Adrenal gland (tissue), 12 donors: Measurements from ENCODE around the gene MBNL2. TPM values are rescaled to one million over a fixed set of nuclear protein-coding genes. Genes with fewer than 3 reads are reported as not detected.
A peak's percentile ranks its signal among the peaks of the same experiment; 100 is the strongest.

Source experiments
- DNase-seq, 7 donors: peaks; one replicate each; pipeline ENCODE4 v3.0.0-alpha.2; 2019 to 2020
- H3K27ac ChIP-seq, 5 donors: fragments of 200-600 bp; sonication (generic) in 4 of 5; 1 replicate in 3 of 5; 2 replicates in 2 of 5; pipeline versions ENCODE4 v1.5.1 to v1.8.0; 2016 to 2020; ENCODE audit warnings: mild to moderate bottlenecking in 1 of 5
- H3K27me3 ChIP-seq: fragments of 200-600 bp; 2 replicates; pipeline ENCODE4 v1.8.0; 2021
- H3K36me3 ChIP-seq, 2 donors: fragments of 200-600 bp; replicated peaks in 1 of 2; 1 replicate in 1 of 2; 2 replicates in 1 of 2; pipeline versions ENCODE4 v1.5.1 to v1.8.0; 2018 to 2022
- H3K4me1 ChIP-seq, 2 donors: fragments of 200-600 bp; replicated peaks in 1 of 2; 1 replicate in 1 of 2; 2 replicates in 1 of 2; pipeline versions ENCODE4 v1.5.1 to v1.8.0; 2018 to 2021
- H3K4me3 ChIP-seq, 4 donors: fragments of 200-600 bp; sonication (generic) in 3 of 4; one replicate each; pipeline ENCODE4 v1.5.1; 2016 to 2018
- H3K9me3 ChIP-seq, 3 donors: fragments of 200-600 bp; sonication (generic) in 1 of 3; replicated peaks in 1 of 3; 1 replicate in 2 of 3; 2 replicates in 1 of 3; pipeline versions ENCODE4 v1.5.1 to v1.8.0; 2016 to 2021
- POLR2A ChIP-seq, 2 donors: fragments of 450-650 bp; IDR thresholded peaks; one replicate each; pipeline ENCODE4 v1.6.1; 2017; ENCODE audit warnings: antibody characterized with exemption in 2 of 2, mild to moderate bottlenecking in 2 of 2, moderate library complexity in 1 of 2
- WGBS, 4 donors: extraction: QIAGEN DNeasy Blood & Tissue Kit in 2 of 4; methylation state at CpG; one replicate each; pipeline versions ENCODE4 v1.1.5 to v1.1.7; 2013 to 2017; 5-methylcytosine and 5-hydroxymethylcytosine counted together
- intact Hi-C, 2 donors: fragments of 100-400 bp; cut with DNase I; formaldehyde crosslinking; loops; one replicate each; pipeline versions ENCODE4 v1.14.1 to v1.15.0; 2022 to 2023
- polyA plus RNA-seq, 3 donors: library from polyadenylated mRNA; stranded (reverse); fragments of 200-250 nt in 2 of 3; fragments of 350-450 nt in 1 of 3; fragmentation: Illumina TruSeq in 1 of 3; extraction: RNeasy Lipid Tissue Mini Kit (QIAGEN cat#74804) in 1 of 3; gene quantifications; one replicate each; pipeline ENCODE4 v1.2.3, GENCODE V29; 2013 to 2014
- total RNA-seq, 9 donors: library from RNA; depleted of rRNA in 4 of 9; stranded (reverse); fragments of >200 nt in 4 of 9; fragments of 120-200 nt in 1 of 9; fragmentation: NEBNext Ultra II Directional in 1 of 9; extraction: Animal tissue kit (Norgen Biotek cat#: 25700) in 1 of 9; gene quantifications; one replicate each; pipeline versions ENCODE4 v1.1.0 to v1.2.4, GENCODE V29; 2013 to 2023
- TF ChIP-seq, protein P1 (sequence below), 6 experiments: fragments of 450-650 bp in 4 of 6; fragments of 200-600 bp in 2 of 6; sonication (generic) in 1 of 6; IDR thresholded peaks; 1 replicate in 5 of 6; 2 replicates in 1 of 6; pipeline versions ENCODE4 v1.5.1 to v1.8.0; 2016 to 2021; ENCODE audit warnings: antibody characterized with exemption in 6 of 6, mild to moderate bottlenecking in 2 of 6, moderate library complexity in 1 of 6
- donor health status: healthy with polysubstance abuse.
- donor health status: Bipolar disorder and iron deficiency.
- donor health status: DM: yes; HTN: yes; CAD: no.
- donor health status: DM: no; HTN: no; CAD: no.
- donor health status: DM: no; HTN: no; CAD: no.
- donor health status: DM: yes; HTN: yes; CAD: no.

MBNL2 gene
- total and polyA plus RNA-seq, 12 donors: 29.2 to 250 (median 130) TPM

DNA sequence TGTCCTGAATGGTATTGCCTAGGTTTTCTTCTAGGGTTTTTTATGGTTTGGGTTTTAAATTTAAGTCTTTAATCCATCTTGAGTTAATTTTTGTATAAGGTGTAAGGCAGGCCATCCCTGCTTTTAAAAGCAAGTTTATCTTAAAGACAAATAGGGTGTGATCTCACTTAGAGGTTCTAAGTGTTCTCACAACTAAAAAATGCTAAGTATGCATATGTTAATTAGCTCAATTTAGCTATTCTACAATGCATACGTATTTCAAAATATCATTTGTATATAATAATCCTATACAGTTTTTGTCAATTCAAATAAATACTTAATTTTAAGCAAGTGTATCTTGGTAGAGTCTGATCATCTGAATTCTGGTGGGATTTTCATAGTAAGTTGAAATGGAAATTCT, 50.4 kb downstream of the MBNL2 start:
- 87 to 95% (median 94%) methylated on average over 1 of the region's 1 CpG for WGBS, 4 donors
- DNase-seq: no peak
- H3K27ac ChIP-seq: peak overlapping the region in 1 of 5 donors; percentile 48
- H3K4me3 ChIP-seq: no peak overlapping the region
- H3K27me3 ChIP-seq: no peaks in the 10 kb centered on the region
- H3K4me1 ChIP-seq: peaks cover 15 to 74% of the 10 kb centered on the region in 2 donors
- peaks cover 0 to 21% of the 10 kb centered on the region in 2 donors for H3K36me3 ChIP-seq
- no peak for TF ChIP-seq POLR2A (IDR thresholded peaks at IDR 0.05)
- TF ChIP-seq, protein P1, sequence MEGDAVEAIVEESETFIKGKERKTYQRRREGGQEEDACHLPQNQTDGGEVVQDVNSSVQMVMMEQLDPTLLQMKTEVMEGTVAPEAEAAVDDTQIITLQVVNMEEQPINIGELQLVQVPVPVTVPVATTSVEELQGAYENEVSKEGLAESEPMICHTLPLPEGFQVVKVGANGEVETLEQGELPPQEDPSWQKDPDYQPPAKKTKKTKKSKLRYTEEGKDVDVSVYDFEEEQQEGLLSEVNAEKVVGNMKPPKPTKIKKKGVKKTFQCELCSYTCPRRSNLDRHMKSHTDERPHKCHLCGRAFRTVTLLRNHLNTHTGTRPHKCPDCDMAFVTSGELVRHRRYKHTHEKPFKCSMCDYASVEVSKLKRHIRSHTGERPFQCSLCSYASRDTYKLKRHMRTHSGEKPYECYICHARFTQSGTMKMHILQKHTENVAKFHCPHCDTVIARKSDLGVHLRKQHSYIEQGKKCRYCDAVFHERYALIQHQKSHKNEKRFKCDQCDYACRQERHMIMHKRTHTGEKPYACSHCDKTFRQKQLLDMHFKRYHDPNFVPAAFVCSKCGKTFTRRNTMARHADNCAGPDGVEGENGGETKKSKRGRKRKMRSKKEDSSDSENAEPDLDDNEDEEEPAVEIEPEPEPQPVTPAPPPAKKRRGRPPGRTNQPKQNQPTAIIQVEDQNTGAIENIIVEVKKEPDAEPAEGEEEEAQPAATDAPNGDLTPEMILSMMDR (IDR thresholded peaks at IDR 0.05): no peak
- intact Hi-C loops: no loop called here
- H3K9me3 ChIP-seq: no peaks in the 10 kb centered on the region

DNA sequence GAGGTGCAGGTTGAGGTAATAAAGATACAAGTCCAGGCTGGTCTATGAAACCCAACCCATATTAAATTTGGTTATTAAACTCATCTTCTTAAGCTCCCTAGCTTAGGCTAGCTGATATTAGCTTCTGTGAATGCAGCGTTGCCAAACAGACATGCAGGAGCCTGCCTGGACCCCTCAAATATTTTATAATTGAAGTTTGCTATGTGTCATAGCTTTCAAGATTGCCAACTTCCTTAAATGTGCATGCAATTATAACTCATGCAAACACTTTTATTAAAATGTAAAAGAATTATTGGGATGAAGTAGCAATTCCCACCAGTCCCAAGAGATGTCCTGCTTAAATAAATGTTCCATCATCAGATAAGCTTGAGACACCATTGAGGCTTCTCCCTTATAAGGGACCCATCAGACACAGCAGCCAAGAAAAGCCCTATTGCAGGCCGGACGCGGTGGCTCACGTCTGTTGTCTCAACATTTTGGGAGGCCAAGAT, 51.3 kb downstream of the MBNL2 start:
- peaks cover 21 to 77% of the 10 kb centered on the region in 2 donors for H3K4me1 ChIP-seq
- H3K4me3 ChIP-seq: no peak overlapping the region
- 73 to 89% (median 79%) methylated on average over 5 of the region's 5 CpGs for WGBS, 4 donors
- peak overlapping the region in 2 of 5 donors; percentile 14 to 48 for H3K27ac ChIP-seq
- TF ChIP-seq, protein P1 (IDR thresholded peaks at IDR 0.05): no peak
- TF ChIP-seq POLR2A (IDR thresholded peaks at IDR 0.05): no peak
- no peaks in the 10 kb centered on the region for H3K27me3 ChIP-seq
- no peaks in the 10 kb centered on the region for H3K9me3 ChIP-seq
- no peak for DNase-seq
- intact Hi-C loops: no loop called here
- peaks cover 0 to 15% of the 10 kb centered on the region in 2 donors for H3K36me3 ChIP-seq

DNA sequence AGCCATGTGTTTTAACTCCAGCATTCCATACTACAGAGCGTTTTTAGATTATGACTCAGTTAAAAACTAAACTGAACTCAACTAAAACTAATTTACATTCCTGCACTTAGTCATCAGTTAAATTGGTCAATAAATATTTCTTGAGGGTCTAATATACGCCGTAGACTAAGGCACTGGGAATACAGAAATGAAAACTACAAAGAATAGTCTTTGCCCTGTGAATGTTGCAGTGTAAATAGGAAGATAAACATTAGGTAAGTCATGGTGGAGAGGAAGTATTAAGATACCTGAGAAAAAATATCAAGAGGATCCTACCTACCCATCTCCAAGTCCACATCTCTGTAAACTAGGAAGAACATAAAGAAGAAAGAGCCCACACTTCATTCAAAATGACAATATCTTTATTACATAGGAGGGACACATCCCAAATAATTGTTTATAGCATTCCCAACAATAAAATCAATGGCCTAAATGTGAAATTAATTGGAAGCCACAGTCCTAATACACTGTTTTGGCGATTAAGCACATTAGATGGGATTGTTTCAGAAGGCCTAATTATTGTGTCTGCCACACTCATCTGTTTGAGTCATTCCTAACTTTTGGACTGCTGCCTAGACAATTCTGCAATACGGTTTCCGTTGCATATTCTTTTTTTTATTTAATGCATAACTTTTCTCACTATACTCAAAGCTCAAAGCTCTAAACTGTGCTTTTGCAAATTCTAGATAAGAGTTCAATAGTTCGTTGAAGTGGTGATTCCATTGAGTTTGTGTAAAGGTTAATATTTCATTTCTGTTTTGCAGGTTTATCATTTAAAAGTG, 52.9 kb downstream of the MBNL2 start:
- Histone ChIP-seq H3K36me3 (peaks cover 0 to 13% of the 10 kb centered on the region in 2 donors), H3K4me3 (no peak overlapping the region), H3K27me3 (no peaks in the 10 kb centered on the region), H3K9me3 (no peaks in the 10 kb centered on the region), H3K4me1 (peaks cover 35 to 77% of the 10 kb centered on the region in 2 donors), H3K27ac (peak overlapping the region in 4 of 5 donors; percentile 4 to 67 (median 32))
- intact Hi-C loops: no loop called here
- peak in 3 of 7 donors; percentile 49 to 63 (median 50) for DNase-seq
- TF ChIP-seq POLR2A (IDR thresholded peaks at IDR 0.05): no peak
- TF ChIP-seq, protein P1 (IDR thresholded peaks at IDR 0.05): no peak
- 40 to 49% (median 46%) methylated on average over 7 of the region's 7 CpGs for WGBS, 4 donors

DNA sequence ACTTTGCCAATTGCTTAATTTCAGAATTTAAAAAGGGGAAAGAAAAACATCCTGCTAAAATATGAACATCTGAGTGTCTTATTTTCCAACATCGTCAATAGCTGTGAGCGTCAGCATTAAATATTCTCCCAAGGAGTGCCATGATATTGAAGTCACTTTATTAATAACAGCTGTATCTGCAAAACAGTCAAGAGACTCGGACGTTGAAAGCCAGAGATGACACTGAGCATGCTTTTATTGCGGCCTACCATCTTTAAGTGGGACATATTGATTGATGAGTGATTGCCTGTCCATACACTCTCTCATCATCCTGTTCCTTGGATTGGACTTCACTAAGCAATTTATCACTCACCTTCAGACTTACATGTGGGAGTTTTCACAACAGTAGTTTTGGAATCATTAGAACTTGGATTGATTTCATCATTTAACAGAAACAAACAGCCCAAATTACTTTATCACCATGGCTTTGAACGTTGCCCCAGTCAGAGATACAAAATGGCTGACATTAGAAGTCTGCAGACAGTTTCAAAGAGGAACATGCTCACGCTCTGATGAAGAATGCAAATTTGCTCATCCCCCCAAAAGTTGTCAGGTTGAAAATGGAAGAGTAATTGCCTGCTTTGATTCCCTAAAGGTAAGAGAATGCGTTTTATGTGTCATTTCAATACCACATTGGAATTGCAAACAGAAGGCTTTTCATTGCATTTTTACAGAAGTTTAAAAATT, 53.8 kb downstream of the MBNL2 start:
- intact Hi-C loops: no loop called here
- H3K27ac ChIP-seq: peak overlapping the region in 4 of 5 donors; percentile 10 to 67 (median 42)
- no peak for DNase-seq
- H3K36me3 ChIP-seq: peaks cover 0 to 13% of the 10 kb centered on the region in 2 donors
- peaks cover 44 to 80% of the 10 kb centered on the region in 2 donors for H3K4me1 ChIP-seq
- H3K9me3 ChIP-seq: no peaks in the 10 kb centered on the region
- 66 to 73% (median 70%) methylated on average over 8 of the region's 8 CpGs for WGBS, 4 donors
- H3K4me3 ChIP-seq: no peak overlapping the region
- TF ChIP-seq, protein P1 (IDR thresholded peaks at IDR 0.05): peak in 1 of 6 experiments; percentile 6
- TF ChIP-seq POLR2A (IDR thresholded peaks at IDR 0.05): no peak
- H3K27me3 ChIP-seq: no peaks in the 10 kb centered on the region
